SK-N-DZ (cell line): ENCODE results near the gene RFESD.
"Not testable (repeated sequence)": the region's sequence is repeated elsewhere in the genome, so short reads cannot be mapped to it uniquely, and the experiment has no call there.

ENCODE experiments used
- DNase-seq: peaks from one replicate; pipeline ENCODE4 v3.0.0-alpha.2; 2015; ENCODE audit warnings: low spot score

The RFESD gene

GRCh38 chr5:95662946-95663345, 16.4 kb downstream of the RFESD start:
- no peak for DNase-seq

- DNase-seq: peak; percentile 28
These were observed 17.7 kb downstream of the RFESD start for GRCh38 chr5:95664204-95664786.

GRCh38 chr5:95667061-95667618, 20.6 kb downstream of the RFESD start:
- DNase-seq: no peak

- no peak for DNase-seq
These were observed 21.1 kb downstream of the RFESD start for GRCh38 chr5:95667678-95668077.

GRCh38 chr5:95668216-95668615, 21.6 kb downstream of the RFESD start:
- no peak for DNase-seq

GRCh38 chr5:95668728-95669127, 22.2 kb downstream of the RFESD start:
- no peak for DNase-seq

- peak; percentile 29 for DNase-seq
These were observed 23.0 kb downstream of the RFESD start for GRCh38 chr5:95669540-95669939.

GRCh38 chr5:95669985-95670384, 23.4 kb downstream of the RFESD start:
- DNase-seq: no peak

- DNase-seq: no peak
These were observed 24.0 kb downstream of the RFESD start for GRCh38 chr5:95670568-95670967.

- no peak for DNase-seq
These were observed 25.2 kb downstream of the RFESD start for GRCh38 chr5:95671826-95672225.

GRCh38 chr5:95672641-95673040, 26.1 kb downstream of the RFESD start:
- no peak for DNase-seq

GRCh38 chr5:95673081-95673480, 26.5 kb downstream of the RFESD start:
- no peak for DNase-seq

- DNase-seq: no peak
These were observed 36.3 kb downstream of the RFESD start, which contains the start of gene SPATA9 for GRCh38 chr5:95682891-95683290. SPATA9 (minus strand) TSS chr5:95682991; CDS start chr5:95682854, 137 bp downstream.

GRCh38 chr5:95684361-95684760, 37.8 kb downstream of the RFESD start:
- no peak for DNase-seq

- DNase-seq: no peak
These were observed 40.1 kb downstream of the RFESD start for GRCh38 chr5:95686651-95687050.

- DNase-seq: no peak
These were observed 43.1 kb downstream of the RFESD start for GRCh38 chr5:95689680-95690079.

GRCh38 chr5:95690333-95690732, 43.8 kb downstream of the RFESD start:
- DNase-seq: no peak

- peak; percentile 71 for DNase-seq
These were observed 51.5 kb downstream of the RFESD start for GRCh38 chr5:95697781-95698681.

- no peak for DNase-seq
These were observed 52.8 kb downstream of the RFESD start for GRCh38 chr5:95699337-95699736.

- peak; percentile 51 for DNase-seq
These were observed 54.5 kb downstream of the RFESD start for GRCh38 chr5:95701074-95701473.

- DNase-seq: no peak
These were observed 57.6 kb downstream of the RFESD start for GRCh38 chr5:95704150-95704549.

GRCh38 chr5:95706196-95706595, 59.6 kb downstream of the RFESD start:
- not testable (repeated sequence) for DNase-seq

GRCh38 chr5:95707055-95707454, 60.5 kb downstream of the RFESD start:
- DNase-seq: no peak
